ENCODE results near the gene PPP1R12B. TPM values are rescaled to one million over a fixed set of nuclear protein-coding genes. Genes with fewer than 3 reads are reported as not detected.
"Not testable (repeated sequence)": the region's sequence is repeated elsewhere in the genome, so short reads cannot be mapped to it uniquely, and the experiment has no call there.

The PPP1R12B gene
- total RNA-seq, 2 experiments from 2014 or later = 21.9 to 24.2 TPM

GRCh38 chr1:202410854-202411357, 62.4 kb downstream of the PPP1R12B start:
- DNase-seq; ATAC-seq; H3K27ac Mint-ChIP-seq; H3K9me3 Mint-ChIP-seq (ENCODE audit: insufficient read depth); H3K27me3 Mint-ChIP-seq (ENCODE audit: low read depth); H3K36me3 Mint-ChIP-seq (ENCODE audit: low read depth); H3K4me3 Mint-ChIP-seq; H3K4me1 Mint-ChIP-seq (ENCODE audit: low read depth); POLR2A ChIA-PET: not testable (repeated sequence)
- CTCF ChIA-PET = interaction anchor here (1.2 kb wide), 1 partner anchor 37 kb away, joined by 3 read pairs; no protein-coding TSS in a partner anchor

GRCh38 chr1:202411422-202411821, 62.9 kb downstream of the PPP1R12B start:
- Mint-ChIP-seq H3K9me3 (ENCODE audit: insufficient read depth) (no peaks in the 10 kb centered on the region), H3K4me1 (ENCODE audit: low read depth) (no peaks in the 10 kb centered on the region), H3K27me3 (ENCODE audit: low read depth) (no peaks in the 10 kb centered on the region), H3K36me3 (ENCODE audit: low read depth) (no peaks in the 10 kb centered on the region), H3K4me3 (no peak overlapping the region), H3K27ac (no peak overlapping the region)
- ChIA-PET POLR2A (no interaction called here), CTCF (interaction anchor here (1.2 kb wide), 1 partner anchor 37 kb away, joined by 3 read pairs; no protein-coding TSS in a partner anchor)
- DNase-seq (no peak), ATAC-seq (no peak)

GRCh38 chr1:202412421-202412820, 63.9 kb downstream of the PPP1R12B start:
- H3K4me1 Mint-ChIP-seq (ENCODE audit: low read depth); POLR2A ChIA-PET; H3K36me3 Mint-ChIP-seq (ENCODE audit: low read depth); H3K27me3 Mint-ChIP-seq (ENCODE audit: low read depth); CTCF ChIA-PET; H3K4me3 Mint-ChIP-seq; H3K27ac Mint-ChIP-seq; DNase-seq; H3K9me3 Mint-ChIP-seq (ENCODE audit: insufficient read depth); ATAC-seq: not testable (repeated sequence)

- Mint-ChIP-seq H3K4me3 (no peak overlapping the region), H3K9me3 (ENCODE audit: insufficient read depth) (no peaks in the 10 kb centered on the region), H3K27ac (no peak overlapping the region), H3K4me1 (ENCODE audit: low read depth) (no peaks in the 10 kb centered on the region), H3K36me3 (ENCODE audit: low read depth) (no peaks in the 10 kb centered on the region), H3K27me3 (ENCODE audit: low read depth) (no peaks in the 10 kb centered on the region)
- DNase-seq (no peak), ATAC-seq (no peak)
- ChIA-PET CTCF (no interaction called here), POLR2A (no interaction called here)
Observed at GRCh38 chr1:202416641-202417040, 68.1 kb downstream of the PPP1R12B start.

GRCh38 chr1:202417141-202417540, 68.6 kb downstream of the PPP1R12B start:
- DNase-seq; H3K27me3 Mint-ChIP-seq (ENCODE audit: low read depth); H3K4me3 Mint-ChIP-seq; POLR2A ChIA-PET; ATAC-seq; H3K4me1 Mint-ChIP-seq (ENCODE audit: low read depth); H3K9me3 Mint-ChIP-seq (ENCODE audit: insufficient read depth); H3K36me3 Mint-ChIP-seq (ENCODE audit: low read depth); H3K27ac Mint-ChIP-seq: not testable (repeated sequence)
- CTCF ChIA-PET = interaction anchor here (1.5 kb wide), 1 partner anchor 19 kb away, joined by 3 read pairs; no protein-coding TSS in a partner anchor

- ATAC-seq; H3K4me1 Mint-ChIP-seq (ENCODE audit: low read depth); H3K4me3 Mint-ChIP-seq; DNase-seq; POLR2A ChIA-PET; H3K27me3 Mint-ChIP-seq (ENCODE audit: low read depth); H3K36me3 Mint-ChIP-seq (ENCODE audit: low read depth); H3K9me3 Mint-ChIP-seq (ENCODE audit: insufficient read depth); H3K27ac Mint-ChIP-seq: not testable (repeated sequence)
- CTCF ChIA-PET = interaction anchor here (1.5 kb wide), 1 partner anchor 20 kb away, joined by 3 read pairs; no protein-coding TSS in a partner anchor
Observed at GRCh38 chr1:202417762-202418201, 69.3 kb downstream of the PPP1R12B start.

- H3K27ac Mint-ChIP-seq; H3K9me3 Mint-ChIP-seq (ENCODE audit: insufficient read depth); H3K4me1 Mint-ChIP-seq (ENCODE audit: low read depth); H3K27me3 Mint-ChIP-seq (ENCODE audit: low read depth); POLR2A ChIA-PET; H3K36me3 Mint-ChIP-seq (ENCODE audit: low read depth); DNase-seq; ATAC-seq; H3K4me3 Mint-ChIP-seq; CTCF ChIA-PET: not testable (repeated sequence)
Observed at GRCh38 chr1:202419731-202420130, 71.2 kb downstream of the PPP1R12B start.

GRCh38 chr1:202420422-202421094, 72.1 kb downstream of the PPP1R12B start:
- CTCF ChIA-PET = not testable (repeated sequence)

GRCh38 chr1:202422709-202423108, 74.2 kb downstream of the PPP1R12B start:
- CTCF ChIA-PET; DNase-seq; ATAC-seq; H3K4me1 Mint-ChIP-seq (ENCODE audit: low read depth); H3K27me3 Mint-ChIP-seq (ENCODE audit: low read depth); H3K36me3 Mint-ChIP-seq (ENCODE audit: low read depth); H3K4me3 Mint-ChIP-seq; H3K27ac Mint-ChIP-seq; POLR2A ChIA-PET; H3K9me3 Mint-ChIP-seq (ENCODE audit: insufficient read depth): not testable (repeated sequence)

More at GRCh38 chr1:202420422-202421094, 72.1 kb downstream of the PPP1R12B start:
- H3K36me3 Mint-ChIP-seq (ENCODE audit: low read depth); DNase-seq; POLR2A ChIA-PET; H3K27me3 Mint-ChIP-seq (ENCODE audit: low read depth); ATAC-seq; H3K4me1 Mint-ChIP-seq (ENCODE audit: low read depth); H3K9me3 Mint-ChIP-seq (ENCODE audit: insufficient read depth); H3K27ac Mint-ChIP-seq; H3K4me3 Mint-ChIP-seq: not testable (repeated sequence)

GRCh38 chr1:202424260-202424659, 75.8 kb downstream of the PPP1R12B start:
- H3K9me3 Mint-ChIP-seq (ENCODE audit: insufficient read depth); DNase-seq; H3K27ac Mint-ChIP-seq; H3K4me3 Mint-ChIP-seq; ATAC-seq; CTCF ChIA-PET; POLR2A ChIA-PET; H3K4me1 Mint-ChIP-seq (ENCODE audit: low read depth); H3K27me3 Mint-ChIP-seq (ENCODE audit: low read depth); H3K36me3 Mint-ChIP-seq (ENCODE audit: low read depth): not testable (repeated sequence)

- H3K4me3 Mint-ChIP-seq; H3K9me3 Mint-ChIP-seq (ENCODE audit: insufficient read depth); POLR2A ChIA-PET; ATAC-seq; H3K4me1 Mint-ChIP-seq (ENCODE audit: low read depth); H3K27me3 Mint-ChIP-seq (ENCODE audit: low read depth); CTCF ChIA-PET; DNase-seq; H3K27ac Mint-ChIP-seq: not testable (repeated sequence)
- peaks cover 17% of the 10 kb centered on the region for H3K36me3 Mint-ChIP-seq (ENCODE audit: low read depth)
Observed at GRCh38 chr1:202430111-202430510, 81.6 kb downstream of the PPP1R12B start.

GRCh38 chr1:202432338-202432737, 83.8 kb downstream of the PPP1R12B start:
- CTCF ChIA-PET = interaction anchor here (1.2 kb wide), 1 partner anchor 227 kb away, joined by 3 read pairs; no protein-coding TSS in a partner anchor
- H3K4me1 Mint-ChIP-seq (ENCODE audit: low read depth); POLR2A ChIA-PET: not testable (repeated sequence)

More at GRCh38 chr1:202432338-202432737, 83.8 kb downstream of the PPP1R12B start:
- ATAC-seq; H3K27ac Mint-ChIP-seq; H3K4me3 Mint-ChIP-seq; H3K27me3 Mint-ChIP-seq (ENCODE audit: low read depth); DNase-seq; H3K9me3 Mint-ChIP-seq (ENCODE audit: insufficient read depth): not testable (repeated sequence)
- peaks cover 15% of the 10 kb centered on the region for H3K36me3 Mint-ChIP-seq (ENCODE audit: low read depth)

Data from activated CD8-positive, alpha-beta T cell treated with anti-CD3 and anti-CD28 coated beads, Interleukin-2, amount 10 ng/mL, durations not matched to agents 7 days and 5 days (primary cell).